HG02571 (cell line): ENCODE data around the gene TECPR1.

Source experiments
- ATAC-seq: cut with Tn5 transposase; IDR thresholded peaks from one replicate; pipeline ENCODE4 v1.9.1; 2021; ENCODE audit warnings: mild to moderate bottlenecking, moderate library complexity; ENCODE audit not compliant: unreplicated experiment

The TECPR1 gene

DNA sequence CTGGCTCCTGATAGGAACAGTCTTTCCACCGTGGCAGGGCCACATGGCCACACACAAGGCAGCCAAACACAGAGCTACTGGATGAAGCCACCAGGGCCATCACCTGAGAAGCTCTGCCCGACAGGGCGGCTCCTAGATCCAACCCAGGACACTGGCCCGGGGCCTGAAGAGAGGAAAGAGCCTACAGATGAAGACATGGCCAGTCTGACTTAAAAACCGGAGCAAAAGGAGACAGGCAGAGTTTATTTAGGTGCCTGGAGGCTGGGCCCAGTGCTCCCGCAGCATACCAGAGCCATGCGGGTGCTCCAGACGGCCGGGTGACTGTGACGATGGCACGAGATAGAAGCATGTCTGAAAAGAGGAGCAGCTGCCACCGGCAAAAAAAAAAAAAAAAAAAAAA lies 3.9 kb downstream of the TECPR1 start:
- no peak for ATAC-seq

GRCh38 chr7:98244871-98245270 lies 7.2 kb downstream of the TECPR1 start:
- ATAC-seq = no peak

DNA sequence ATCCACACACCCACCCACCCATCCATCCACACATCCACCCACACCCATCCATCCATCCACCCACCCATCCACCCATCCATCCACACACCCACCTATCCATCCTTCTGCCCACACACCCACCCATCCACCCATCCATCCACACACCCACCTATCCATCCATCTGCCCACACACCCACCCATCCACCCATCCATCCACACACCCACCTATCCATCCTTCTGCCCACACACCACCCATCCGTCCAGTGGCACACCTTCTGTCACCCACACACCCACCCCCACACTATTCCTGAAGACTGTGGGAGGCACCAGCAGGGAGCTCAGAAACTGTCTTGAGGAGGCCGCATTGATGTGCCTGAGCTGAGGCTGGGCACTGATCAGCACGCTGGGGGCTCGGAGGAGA lies 9.1 kb downstream of the TECPR1 start:
- no peak for ATAC-seq

GRCh38 chr7:98242342-98242741 lies 9.7 kb downstream of the TECPR1 start:
- no peak for ATAC-seq

DNA sequence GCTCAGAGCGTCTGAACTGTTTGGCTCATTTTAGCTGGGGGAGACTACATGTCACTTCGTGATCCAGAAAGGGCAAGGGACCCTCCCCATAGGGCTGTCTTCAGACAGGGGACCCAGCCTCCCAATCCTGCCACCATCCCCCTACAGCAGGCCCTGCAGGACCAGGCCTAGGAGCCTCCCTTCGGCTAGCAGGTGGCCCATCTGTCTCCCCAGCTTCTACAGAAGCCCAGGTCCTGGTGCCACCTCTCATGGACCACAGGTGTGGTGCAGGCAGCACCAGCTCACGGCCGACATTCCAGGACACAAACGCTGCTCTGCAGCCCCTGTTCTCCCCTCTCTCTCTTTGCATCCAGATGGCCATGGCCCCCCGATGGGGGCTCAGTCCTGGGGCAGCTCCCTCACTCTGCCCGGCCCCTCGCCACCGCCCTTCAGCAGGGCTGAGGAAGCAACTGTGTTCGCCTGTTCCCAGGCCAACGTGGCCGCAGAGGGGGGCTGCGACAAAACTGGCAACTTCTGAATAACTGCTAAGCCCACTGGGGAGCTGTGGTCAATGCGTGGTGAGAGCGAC lies 10.3 kb downstream of the TECPR1 start:
- ATAC-seq = no peak

DNA sequence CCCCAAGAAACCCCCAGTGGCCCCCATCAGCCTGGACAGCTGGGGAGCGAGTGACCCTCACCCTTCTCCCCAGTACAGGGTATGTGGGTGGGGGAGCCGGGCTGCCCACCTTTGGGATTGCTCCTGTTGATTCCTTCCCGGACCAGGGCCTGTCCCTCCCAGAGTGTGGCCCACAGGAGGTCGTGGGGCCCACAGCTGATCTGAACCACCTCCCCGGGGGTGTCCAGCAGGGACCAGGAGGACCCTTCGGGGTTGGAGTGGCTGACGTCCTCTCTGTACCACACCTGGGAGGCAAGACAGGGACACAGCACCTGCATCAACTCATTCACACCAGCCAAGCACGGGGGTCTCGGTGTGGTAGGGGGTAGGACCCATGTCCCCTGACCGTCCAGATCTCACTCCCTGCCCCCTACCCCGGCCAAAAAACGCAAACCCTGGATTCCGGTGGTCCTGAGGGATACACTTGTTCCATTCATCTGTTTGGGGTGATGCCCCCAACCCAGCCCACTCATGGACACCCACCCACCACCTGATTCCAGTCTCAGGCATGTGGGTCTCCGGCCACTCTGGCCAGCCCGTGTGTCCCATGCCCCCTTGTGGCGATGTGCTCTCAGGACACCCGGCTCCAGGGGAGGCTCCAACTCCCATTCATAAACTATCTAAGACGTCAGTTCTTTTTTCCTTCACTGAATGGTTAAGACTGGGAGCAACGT lies 10.9 kb downstream of the TECPR1 start:
- ATAC-seq = no peak

DNA sequence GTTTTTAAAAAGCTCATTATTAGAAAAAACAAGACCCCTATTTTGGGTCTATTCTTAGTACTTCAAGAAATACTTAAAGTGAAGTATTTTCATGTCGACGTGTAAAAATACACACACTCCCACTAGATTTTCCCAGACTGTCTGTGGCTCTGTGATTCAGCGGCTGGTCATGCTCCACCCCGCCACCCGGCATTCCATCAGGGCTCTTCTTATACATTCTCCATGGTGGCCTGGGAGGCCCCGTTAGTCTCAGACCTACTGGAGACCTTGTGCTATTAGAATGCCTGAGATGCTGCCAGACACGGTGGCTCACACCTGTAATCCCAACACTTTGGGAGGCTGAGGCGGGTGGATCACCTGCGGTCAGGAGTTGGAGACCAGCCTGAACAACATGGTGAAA lies 13.1 kb downstream of the TECPR1 start:
- ATAC-seq = no peak

- ATAC-seq = no peak
Measured at GRCh38 chr7:98238076-98238475, 14.0 kb downstream of the TECPR1 start.

GRCh38 chr7:98236355-98237185 lies 15.5 kb downstream of the TECPR1 start:
- no peak for ATAC-seq

DNA sequence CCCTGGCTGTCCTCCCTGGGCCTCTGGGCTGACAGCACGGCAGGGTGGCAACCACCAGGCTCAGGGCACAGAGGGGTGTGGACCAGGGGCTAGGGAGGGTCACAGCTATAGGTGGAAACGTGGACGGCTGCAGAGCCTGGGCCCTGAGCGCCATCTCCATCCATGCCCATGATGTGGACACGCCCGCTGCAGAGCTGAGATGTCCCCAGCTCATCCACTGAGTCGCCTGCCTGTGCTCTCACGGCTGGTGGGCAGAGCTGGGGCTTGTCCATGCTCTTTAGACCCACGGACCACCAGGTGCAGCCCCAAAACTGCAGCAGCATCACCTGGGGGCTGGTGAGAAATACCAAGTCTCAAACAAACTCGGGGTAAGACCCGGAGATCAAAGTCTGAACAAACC lies 16.1 kb downstream of the TECPR1 start:
- no peak for ATAC-seq

GRCh38 chr7:98234429-98235147 lies 17.4 kb downstream of the TECPR1 start:
- no peak for ATAC-seq

DNA sequence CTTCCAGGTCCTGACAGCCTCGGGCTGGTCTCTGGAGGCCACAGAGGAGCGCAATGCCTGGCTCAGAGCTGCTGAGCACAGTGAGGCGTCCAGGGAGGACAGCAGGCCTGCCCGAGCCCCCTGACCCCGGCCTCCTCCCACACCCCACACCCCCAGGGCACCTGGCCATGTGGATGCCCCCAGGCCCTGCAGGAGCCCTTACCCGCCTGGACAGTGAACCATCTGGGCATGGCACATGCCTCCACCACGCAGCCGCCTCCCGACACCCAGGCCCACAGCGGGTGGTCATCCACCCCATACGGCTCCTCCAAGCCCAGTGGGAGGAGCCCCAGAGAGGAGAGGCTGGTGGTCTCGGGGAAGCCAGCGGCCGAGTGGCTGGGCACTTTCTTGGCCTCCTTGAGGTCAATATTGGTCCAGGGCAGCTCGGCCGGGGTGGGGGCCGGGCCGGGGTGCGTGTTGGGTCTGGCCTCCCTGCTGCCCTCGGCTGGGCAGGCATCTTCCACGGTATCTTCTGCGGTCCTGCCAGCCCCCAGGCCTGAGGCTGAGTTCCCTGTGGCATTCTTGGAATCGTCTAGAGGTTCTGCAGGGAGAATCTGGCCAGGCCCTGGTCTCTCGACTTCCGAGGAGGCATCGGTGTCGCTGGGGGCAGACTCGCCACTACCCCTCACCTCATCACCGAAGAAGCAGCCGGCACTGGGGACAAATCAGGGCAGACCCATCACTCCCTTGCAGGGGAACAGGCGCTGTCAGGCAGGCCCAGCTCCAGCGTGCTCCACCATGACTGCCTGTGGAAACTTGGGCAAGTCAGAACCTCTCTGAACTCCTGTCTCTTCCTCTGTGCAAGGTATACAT lies 18.6 kb downstream of the TECPR1 start:
- no peak for ATAC-seq

GRCh38 chr7:98232799-98233198 lies 19.2 kb downstream of the TECPR1 start:
- ATAC-seq = no peak

DNA sequence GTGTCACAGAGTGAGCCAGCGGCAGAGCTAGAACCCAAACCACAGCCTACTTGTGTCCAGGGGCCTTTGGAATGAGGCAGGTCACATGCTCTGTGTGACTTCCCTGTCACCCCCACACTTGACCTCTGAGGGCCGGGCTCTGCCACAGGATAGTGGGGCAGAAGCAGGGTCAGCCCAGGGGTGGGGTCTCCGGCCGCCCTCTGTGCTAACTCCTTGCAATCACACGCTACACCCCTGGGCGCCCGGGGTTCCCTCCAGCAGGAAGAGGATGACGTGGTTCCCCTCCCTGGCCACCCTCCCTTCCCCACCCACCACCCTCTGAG lies 19.8 kb downstream of the TECPR1 start:
- no peak for ATAC-seq

GRCh38 chr7:98231493-98232262 lies 20.4 kb downstream of the TECPR1 start:
- ATAC-seq = no peak

DNA sequence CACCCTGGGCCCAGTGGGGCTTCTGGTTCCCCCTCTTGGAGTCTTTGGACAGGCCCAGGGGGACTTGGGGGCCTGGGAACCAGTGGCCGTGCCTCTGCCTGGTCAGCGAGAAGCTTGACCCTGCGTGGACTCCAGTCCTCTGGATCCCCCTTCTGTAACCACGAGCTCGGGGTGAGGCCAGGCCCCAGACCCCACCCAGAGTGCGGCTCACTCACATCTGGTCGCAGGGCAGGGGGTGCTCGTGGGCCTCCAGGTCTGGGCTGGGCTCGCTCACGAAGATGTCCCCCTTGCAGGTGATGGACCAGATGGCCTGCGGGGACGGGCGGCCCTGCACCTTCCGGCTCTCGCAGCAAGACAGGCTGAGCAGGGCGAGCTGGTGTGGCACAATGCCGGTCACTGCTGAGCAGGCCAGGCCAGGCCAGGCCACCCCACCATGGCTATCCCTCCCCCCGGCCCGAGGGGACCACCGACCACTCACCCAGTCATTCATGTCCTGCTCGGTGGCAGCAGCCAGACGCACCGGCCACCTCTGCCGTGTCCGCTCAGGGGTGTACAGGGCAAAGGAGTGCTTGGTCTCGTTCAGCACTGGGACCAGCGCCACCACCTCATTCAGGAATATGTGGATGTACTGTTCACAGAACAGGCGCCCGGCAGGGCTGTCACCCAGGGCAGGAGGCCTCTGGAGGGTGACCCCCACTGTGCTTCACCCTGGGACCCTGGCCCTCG lies 21.1 kb downstream of the TECPR1 start:
- ATAC-seq = no peak

DNA sequence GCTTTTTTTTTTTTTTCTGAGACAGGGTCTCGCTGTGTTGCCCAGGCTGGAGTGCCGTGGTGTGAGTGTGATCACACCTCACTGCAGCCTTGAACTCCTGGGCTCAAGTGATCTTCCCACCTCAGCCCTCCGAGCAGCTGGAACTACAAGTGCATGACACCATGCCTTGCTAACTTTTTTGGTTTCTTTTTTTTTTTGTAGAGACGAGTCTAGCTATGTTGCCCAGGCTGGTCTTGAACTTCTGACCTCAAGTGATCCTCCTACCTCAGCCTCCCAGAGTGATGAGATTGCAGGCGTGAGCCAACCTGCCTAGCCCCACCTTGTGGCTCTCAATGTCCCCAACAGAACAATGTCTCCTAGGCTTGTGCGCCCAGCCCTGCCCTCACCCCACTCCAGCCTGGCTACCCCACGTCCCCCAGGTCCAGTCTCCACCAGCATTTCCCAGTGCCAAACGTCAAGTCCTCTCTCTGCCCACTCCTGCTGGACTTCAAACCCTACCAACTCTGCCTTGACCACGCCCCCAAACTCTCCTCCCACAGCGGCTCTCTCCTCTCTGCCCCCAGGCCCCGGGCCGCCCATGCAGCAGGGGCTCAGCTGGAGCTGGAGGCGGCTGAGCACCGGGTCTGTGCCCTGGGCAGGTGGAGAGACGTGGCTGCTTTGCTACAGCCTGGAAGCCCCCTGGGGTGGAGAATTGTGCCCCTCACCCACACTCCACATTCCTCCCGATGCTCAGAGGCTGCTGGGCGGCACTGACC lies 21.9 kb downstream of the TECPR1 start:
- ATAC-seq = no peak

- no peak for ATAC-seq
Measured at GRCh38 chr7:98229441-98229840, 22.6 kb downstream of the TECPR1 start.

- no peak for ATAC-seq
Measured at GRCh38 chr7:98228801-98229200, 23.2 kb downstream of the TECPR1 start.
